K562 (cell line): ENCODE results near the gene SCG3. TPM values are rescaled to one million over a fixed set of nuclear protein-coding genes. Genes with fewer than 3 reads are reported as not detected.

ENCODE experiments used
- ATF1 ChIP-seq, 2 experiments: fragments of 450-650 bp in 1 of 2; IDR thresholded peaks; 2 replicates each; pipeline ENCODE4 v1.6.1; 2016; ENCODE audit warnings: missing compliant biosample characterization in 1 of 2, missing genetic modification characterization in 1 of 2
- CC2D1A ChIP-seq: fragments of 450-650 bp; IDR thresholded peaks from 2 replicates; pipeline ENCODE4 v1.6.1; 2017; ENCODE audit warnings: mild to moderate bottlenecking
- CTCF ChIP-seq, 3 experiments: IDR thresholded peaks in 2 of 3; conservative IDR thresholded peaks in 1 of 3; 2 replicates each; pipeline ENCODE4 v1.5.1; 2011 to 2012; ENCODE audit warnings: low read length in 3 of 3, mild to moderate bottlenecking in 3 of 3, control low read depth in 2 of 3, improper control_type of control experiment in 1 of 3, inconsistent platforms in 1 of 3, low read depth in 1 of 3, mixed read lengths in 1 of 3, moderate library complexity in 1 of 3; ENCODE audit not compliant: insufficient read depth in 2 of 3
- DPF2 ChIP-seq: fragments of 450-650 bp; IDR thresholded peaks from 2 replicates; pipeline ENCODE4 v1.6.1; 2016
- HIVEP1 ChIP-seq: fragments of 250-450 bp; sonication (Bioruptor Pico); IDR thresholded peaks from 2 replicates; pipeline ENCODE4 v1.4.0; 2020; ENCODE audit warnings: mild to moderate bottlenecking
- KAT7 ChIP-seq: sonication (generic); formaldehyde crosslinking; IDR thresholded peaks from 2 replicates; pipeline ENCODE4 v1.8.0; 2022; ENCODE audit warnings: missing genetic modification reagents, mild to moderate bottlenecking, borderline replicate concordance
- MED1 ChIP-seq: sonication (generic); formaldehyde crosslinking; IDR thresholded peaks from 2 replicates; pipeline ENCODE4 v1.8.1; 2023; ENCODE audit warnings: missing genetic modification reagents, borderline replicate concordance
- MEF2D ChIP-seq: conservative IDR thresholded peaks from 2 replicates; pipeline ENCODE4 v1.6.1; 2016; ENCODE audit warnings: low read depth, missing genetic modification characterization, missing compliant biosample characterization
- MTA2 ChIP-seq: fragments of 450-650 bp; IDR thresholded peaks from 2 replicates; pipeline ENCODE4 v1.6.1; 2016; ENCODE audit warnings: low read depth
- PBX2 ChIP-seq, 2 experiments: IDR thresholded peaks in 1 of 2; conservative IDR thresholded peaks in 1 of 2; 2 replicates each; pipeline ENCODE4 v1.6.1; 2016; ENCODE audit warnings: low read depth in 2 of 2, mild to moderate bottlenecking in 1 of 2, missing compliant biosample characterization in 1 of 2, missing genetic modification characterization in 1 of 2, moderate library complexity in 1 of 2
- POLR2A ChIP-seq: fragments of 450-650 bp; conservative IDR thresholded peaks from 2 replicates; pipeline ENCODE4 v1.6.1; 2016
- RFX1 ChIP-seq: fragments of 450-650 bp; IDR thresholded peaks from 2 replicates; pipeline ENCODE4 v1.6.1; 2016; ENCODE audit warnings: mild to moderate bottlenecking, moderate library complexity
- TBL1XR1 ChIP-seq, 2 experiments: IDR thresholded peaks; 2 replicates each; pipeline ENCODE4 v1.6.1; 2012; ENCODE audit warnings: improper control_type of control experiment in 2 of 2, low read length in 2 of 2, mild to moderate bottlenecking in 1 of 2
- THAP12 ChIP-seq: fragments of 250-450 bp; sonication (Bioruptor Pico); IDR thresholded peaks from 2 replicates; pipeline ENCODE4 v1.9.0; 2021; ENCODE audit warnings: mild to moderate bottlenecking, inconsistent platforms
- ZBTB12 ChIP-seq: fragments of 250-450 bp; sonication (Bioruptor Pico); IDR thresholded peaks from 2 replicates; pipeline ENCODE4 v1.4.0; 2020
- ZNF639 ChIP-seq, 2 experiments: fragments of 200-800 bp in 1 of 2; sonication (Bioruptor generic) in 1 of 2; sonication (generic) in 1 of 2; formaldehyde crosslinking in 1 of 2; IDR thresholded peaks in 1 of 2; conservative IDR thresholded peaks in 1 of 2; 2 replicates each; pipeline versions ENCODE4 v1.5.0 to v1.6.1; 2016 to 2020; ENCODE audit warnings: missing compliant biosample characterization in 1 of 2, missing genetic modification characterization in 1 of 2, missing genetic modification reagents in 1 of 2
- ZNF766 ChIP-seq: fragments of 200-800 bp; sonication (Bioruptor generic); conservative IDR thresholded peaks from 2 replicates; pipeline ENCODE4 v1.6.1; 2016; ENCODE audit warnings: missing genetic modification characterization, missing compliant biosample characterization
- polyA plus RNA-seq, 8 experiments: library from polyadenylated mRNA; depleted of rRNA in 4 of 8; stranded (reverse) in 5 of 8; unstranded in 3 of 8; fragments of >200 nt; fragmentation: Nextera tagmentation in 2 of 8; fragmentation: Illumina TruSeq in 1 of 8; extraction: Ambion mirVana in 2 of 8; extraction: Trizol in 1 of 8; gene quantifications; 2 replicates each; pipeline versions ENCODE4 v1.2.1 to v1.2.3, GENCODE V29; 2011 to 2014; ENCODE audit warnings: inconsistent platforms in 1 of 8, missing spikeins in 1 of 8
- total RNA-seq, 7 experiments: library from RNA; depleted of rRNA in 6 of 7; stranded (reverse); fragments of >200 nt in 6 of 7; fragmentation: Illumina TruSeq in 2 of 7; extraction: Trizol in 2 of 7; gene quantifications; 2 replicates each; pipeline versions ENCODE4 v1.2.1 to v1.2.3, GENCODE V29; 2011 to 2021; ENCODE audit warnings: low replicate concordance in 1 of 7

The SCG3 gene
- total and polyA plus RNA-seq, 9 of the 15 experiments (the other 6 are each of a cell fraction or from before 2014, with no cell fraction given): 13.0 to 43.8 (median 21.0) TPM

GRCh38 chr15:51702710-51703109 is 21.4 kb downstream of the SCG3 start (continued):
- TF ChIP-seq MED1 (CRISPR knock-in tag): no peak
- no peak for TF ChIP-seq ZNF639 (CRISPR knock-in tag; conservative IDR thresholded peaks at IDR 0.05 in 1 of 2, IDR thresholded peaks at IDR 0.05 in 1 of 2)
- TF ChIP-seq HIVEP1 (CRISPR knock-in tag): no peak
- TF ChIP-seq CC2D1A: peak; percentile 31; the same call in 1 of the 2 replicates
- TF ChIP-seq POLR2A: no peak
- TF ChIP-seq MEF2D (tag): no peak
- TF ChIP-seq ATF1 (CRISPR knock-in tag; IDR thresholded peaks at IDR 0.05): no peak
- TF ChIP-seq ATF1 (tag; IDR thresholded peaks at IDR 0.05): 0 out of 2 replicates have a peak, but pooled peaks have one; percentile 16
- no peak for TF ChIP-seq ZNF766 (CRISPR knock-in tag)
- no peak for TF ChIP-seq CTCF (IDR thresholded peaks at IDR 0.05 in 2 of 3, conservative IDR thresholded peaks at IDR 0.05 in 1 of 3; ENCODE audit: insufficient read depth in 2 of 3, low read depth in 1 of 3, low read length in 3 of 3)
- 0 out of 2 replicates have a peak, but pooled peaks have one; percentile 14 for TF ChIP-seq PBX2 (CRISPR knock-in tag; IDR thresholded peaks at IDR 0.05; ENCODE audit: low read depth)
- TF ChIP-seq PBX2 (tag; conservative IDR thresholded peaks at IDR 0.05; ENCODE audit: low read depth): peak; percentile 92
- peak; percentile 58 for TF ChIP-seq MTA2
- TF ChIP-seq RFX1: no peak
- TF ChIP-seq TBL1XR1 (IDR thresholded peaks at IDR 0.05; ENCODE audit: low read length in 2 of 2): peak in 1 of 2 experiments; percentile 58; a peak in 1 of 4 replicates
- no peak for TF ChIP-seq ZBTB12 (CRISPR knock-in tag)
- peak; percentile 88 for TF ChIP-seq DPF2
- no peak for TF ChIP-seq THAP12 (CRISPR knock-in tag)
- TF ChIP-seq KAT7 (CRISPR knock-in tag): no peak
